PC-9 (cell line): ENCODE data around the gene COL11A2. TPM values are rescaled to one million over a fixed set of nuclear protein-coding genes. Genes with fewer than 3 reads are reported as not detected.

ENCODE experiments used
- BruUV-seq: library from RNA; stranded (reverse); fragments of 400-500 nt; replicated peaks from 2 replicates; lab custom pipeline; 2021; lab: Mats Ljungman, UMichigan
- CTCF ChIA-PET: fragments of 300-600 bp; sonication (Branson Sonifier 250); formaldehyde crosslinking; loops from one replicate; lab custom pipeline; 2022; ENCODE audit warnings: antibody characterized with exemption; lab: Charles Lee
- POLR2A ChIA-PET: fragments of 300-600 bp; sonication (Branson Sonifier 250); formaldehyde crosslinking; loops from one replicate; lab custom pipeline; 2022; ENCODE audit warnings: antibody characterized with exemption; ENCODE audit not compliant: unreplicated experiment; lab: Charles Lee
- DNase-seq, 2 experiments: peaks; one replicate each; pipeline versions ENCODE4 v3.0.0 to v3.0.0-alpha.2; 2015 to 2022; ENCODE audit warnings: mixed read lengths in 1 of 2
- H2AFZ ChIP-seq: fragments of 200-600 bp; sonication (generic); 2 replicates; pipeline ENCODE4 v1.8.1; 2017; ENCODE audit warnings: antibody characterized with exemption
- H3F3A ChIP-seq: fragments of 200-600 bp; sonication (generic); 2 replicates; pipeline ENCODE4 v1.8.1; 2017; ENCODE audit warnings: antibody characterized with exemption, mild to moderate bottlenecking, low read depth; ENCODE audit not compliant: insufficient read depth
- H3K27ac ChIP-seq: fragments of 200-600 bp; sonication (generic); 2 replicates; pipeline ENCODE4 v1.6.1; 2016; ENCODE audit warnings: mixed run types
- H3K27me3 ChIP-seq: fragments of 200-600 bp; sonication (generic); 2 replicates; pipeline ENCODE4 v1.6.1; 2016; ENCODE audit warnings: low read depth, mixed run types; ENCODE audit not compliant: insufficient read depth
- H3K36me3 ChIP-seq: fragments of 200-600 bp; sonication (generic); 2 replicates; pipeline ENCODE4 v1.6.1; 2016; ENCODE audit warnings: low read depth, mixed run types
- H3K4me1 ChIP-seq: fragments of 200-600 bp; sonication (generic); replicated peaks from 2 replicates; pipeline ENCODE4 v1.6.1; 2016; ENCODE audit warnings: mixed run types; ENCODE audit not compliant: insufficient read depth
- H3K4me2 ChIP-seq: fragments of 200-600 bp; sonication (generic); 2 replicates; pipeline ENCODE4 v1.6.1; 2017; ENCODE audit warnings: mixed run types
- H3K4me3 ChIP-seq: fragments of 200-600 bp; sonication (generic); 2 replicates; pipeline ENCODE4 v1.6.1; 2016; ENCODE audit warnings: mixed run types
- H3K79me2 ChIP-seq: fragments of 200-600 bp; sonication (generic); 2 replicates; pipeline ENCODE4 v1.6.1; 2017; ENCODE audit warnings: low read depth, mixed run types
- H3K9me2 ChIP-seq: fragments of 200-600 bp; sonication (generic); 2 replicates; pipeline ENCODE4 v1.8.1; 2017; ENCODE audit warnings: mild to moderate bottlenecking; ENCODE audit not compliant: insufficient read depth
- H3K9me3 ChIP-seq: fragments of 200-600 bp; sonication (generic); 2 replicates; pipeline ENCODE4 v1.8.1; 2016; ENCODE audit warnings: low read depth; ENCODE audit not compliant: insufficient read depth
- H4K20me1 ChIP-seq: fragments of 200-600 bp; sonication (generic); 2 replicates; pipeline ENCODE4 v1.8.1; 2017; ENCODE audit not compliant: insufficient read depth
- CTCF ChIP-seq: fragments of 200-600 bp; sonication (generic); conservative IDR thresholded peaks from 2 replicates; pipeline ENCODE4 v1.6.1; 2017; ENCODE audit warnings: mixed run types, antibody characterized with exemption, mild to moderate bottlenecking, moderate library complexity
- EZH2 ChIP-seq: fragments of 200-600 bp; sonication (generic); IDR thresholded peaks from 2 replicates; pipeline ENCODE4 v1.8.0; 2017; ENCODE audit warnings: antibody characterized with exemption, low read depth
- intact Hi-C: fragments of 100-400 bp; cut with micrococcal nuclease; formaldehyde crosslinking; loops from one replicate; pipeline ENCODE4 v1.10.0; 2022; ENCODE audit not compliant: unreplicated experiment
- total RNA-seq: library from RNA; stranded (reverse); gene quantifications from 2 replicates; pipeline ENCODE4 v1.2.3, GENCODE V29; 2021

COL11A2 gene
- total RNA-seq, 1 experiment from 2014 or later: 2.2 TPM

GRCh38 chr6:33204415-33205190, 12.3 kb upstream of the COL11A2 start, which contains the start of gene HSD17B8:
Gene HSD17B8, plus strand, starts transcription at chr6:33204655. Its CDS starts 14 bp downstream, at chr6:33204669.
- peak within 1 kb of the TSS; percentile 80 for H3K4me3 ChIP-seq
- no peaks in the 10 kb centered on the region for H3K27me3 ChIP-seq
- peak; percentile 84 to 91 for DNase-seq
- H4K20me1 ChIP-seq: peaks cover 6% of the 10 kb centered on the region; the same call in 1 of the 2 replicates
- CTCF ChIA-PET: no interaction called here
- H3K9me2 ChIP-seq: no peaks in the 10 kb centered on the region
- peak within 1 kb of the TSS; percentile 93 for H2AFZ ChIP-seq
- peaks cover 23% of the 10 kb centered on the region for H3K36me3 ChIP-seq
- H3K27ac ChIP-seq: peak within 1 kb of the TSS; percentile 58
- H3K79me2 ChIP-seq: peaks cover 35% of the 10 kb centered on the region
- H3K4me2 ChIP-seq: peak within 1 kb of the TSS; percentile 88
- H3F3A ChIP-seq: peaks cover 35% of the 10 kb centered on the region; the same call in 1 of the 2 replicates
- POLR2A ChIA-PET: interaction anchor here (0.5 to 0.7 kb wide), 3 partner anchors 30 to 1302 kb away, joined by 4 to 12 read pairs (median 4); no protein-coding TSS in a partner anchor
- H3K9me3 ChIP-seq: no peaks in the 10 kb centered on the region
- TSS peak; percentile 16 for BruUV-seq
- intact Hi-C loops: loop anchor here (5.0 to 10.0 kb wide), 3 partner anchors 70 to 573 kb away; partner anchors contain the start of genes B3GALT4, CUTA, PHF1 and RPS18
- peaks cover 38% of the 10 kb centered on the region for H3K4me1 ChIP-seq
- TF ChIP-seq EZH2: no peak
- TF ChIP-seq CTCF: no peak

- Histone ChIP-seq H3K27ac (no peak overlapping the region), H3K27me3 (no peaks in the 10 kb centered on the region), H3K4me3 (peak overlapping the region; percentile 80; the same call in 1 of the 2 replicates), H3K79me2 (peaks cover 40% of the 10 kb centered on the region), H4K20me1 (peaks cover 6% of the 10 kb centered on the region; the same call in 1 of the 2 replicates), H3K36me3 (peaks cover 21% of the 10 kb centered on the region), H3K9me2 (no peaks in the 10 kb centered on the region), H3K4me2 (peak overlapping the region; percentile 88), H2AFZ (no peak overlapping the region), H3K9me3 (no peaks in the 10 kb centered on the region), H3F3A (peaks cover 38% of the 10 kb centered on the region; the same call in 1 of the 2 replicates), H3K4me1 (peaks cover 42% of the 10 kb centered on the region)
- DNase-seq: no peak
- TF ChIP-seq CTCF (no peak), EZH2 (no peak)
- BruUV-seq: no TSS peak
- CTCF ChIA-PET: no interaction called here
- POLR2A ChIA-PET: no interaction called here
- intact Hi-C loops: loop anchor here (5.0 to 10.0 kb wide), 3 partner anchors 71 to 573 kb away; partner anchors contain the start of genes B3GALT4, CUTA, PHF1 and RPS18
Observed at GRCh38 chr6:33204165-33204414, 11.8 kb upstream of the COL11A2 start.

- Histone ChIP-seq H2AFZ (no peak overlapping the region), H3K9me3 (no peaks in the 10 kb centered on the region), H3K4me3 (no peak overlapping the region), H3K36me3 (peaks cover 21% of the 10 kb centered on the region), H3K79me2 (peaks cover 45% of the 10 kb centered on the region), H3F3A (peaks cover 38% of the 10 kb centered on the region; the same call in 1 of the 2 replicates), H3K4me1 (peaks cover 45% of the 10 kb centered on the region), H3K27me3 (no peaks in the 10 kb centered on the region), H3K27ac (no peak overlapping the region), H3K9me2 (no peaks in the 10 kb centered on the region), H3K4me2 (peak overlapping the region; percentile 88), H4K20me1 (peaks cover 6% of the 10 kb centered on the region)
- POLR2A ChIA-PET: no interaction called here
- no peak for DNase-seq
- intact Hi-C loops: loop anchor here (5.0 to 10.0 kb wide), 3 partner anchors 71 to 574 kb away; partner anchors contain the start of genes B3GALT4, CUTA, PHF1 and RPS18
- BruUV-seq: no TSS peak
- CTCF ChIA-PET: interaction anchor here (0.6 kb wide), 1 partner anchor 237 kb away, joined by 3 read pairs; no protein-coding TSS in a partner anchor
- TF ChIP-seq CTCF (no peak), EZH2 (no peak)
Observed at GRCh38 chr6:33203443-33204164, 11.3 kb upstream of the COL11A2 start.
